Astrocyte (in vitro differentiated cells and primary cell): Measurements from ENCODE around the gene DBF4B. TPM values are rescaled to one million over a fixed set of nuclear protein-coding genes. Genes with fewer than 3 reads are reported as not detected.

Source experiments
- DNase-seq: peaks from one replicate; pipeline ENCODE4 v3.0.0-alpha.2; 2010; ENCODE audit warnings: low read depth
- FAIRE-seq: peaks from 2 replicates; lab custom pipeline; 2011; peaks lifted over from hg19 to GRCh38; lab: Jason Lieb, UNC
- H2AFZ ChIP-seq: 2 replicates; pipeline ENCODE4 v1.6.0; 2012; ENCODE audit warnings: low read depth, low read length, inconsistent platforms
- H3K27ac ChIP-seq: 2 replicates; pipeline ENCODE4 v1.5.1; 2011; ENCODE audit warnings: low read depth, low read length, inconsistent platforms
- H3K27me3 ChIP-seq: 2 replicates; pipeline ENCODE4 v1.6.0; 2011; ENCODE audit warnings: low read length, inconsistent platforms; ENCODE audit not compliant: insufficient read depth
- H3K36me3 ChIP-seq: 2 replicates; pipeline ENCODE4 v1.5.1; 2011; ENCODE audit warnings: low read length, inconsistent platforms; ENCODE audit not compliant: insufficient read depth
- H3K4me1 ChIP-seq: 2 replicates; pipeline ENCODE4 v1.5.1; 2011; ENCODE audit warnings: low read length, inconsistent platforms; ENCODE audit not compliant: insufficient read depth
- H3K4me2 ChIP-seq: 2 replicates; pipeline ENCODE4 v1.6.0; 2012; ENCODE audit warnings: low read length, inconsistent platforms
- H3K4me3 ChIP-seq: 2 replicates; pipeline ENCODE4 v1.5.1; 2011; ENCODE audit warnings: low read depth, mild to moderate bottlenecking, low read length, inconsistent platforms; ENCODE audit not compliant: insufficient read depth
- H3K79me2 ChIP-seq: 2 replicates; pipeline ENCODE4 v1.6.0; 2012; ENCODE audit warnings: mild to moderate bottlenecking, low read length, inconsistent platforms; ENCODE audit not compliant: insufficient read depth
- H3K9ac ChIP-seq: 2 replicates; pipeline ENCODE4 v1.6.0; 2012; ENCODE audit warnings: mild to moderate bottlenecking, low read length, inconsistent platforms
- H3K9me3 ChIP-seq: 2 replicates; pipeline ENCODE4 v1.5.1; 2012; ENCODE audit warnings: low read depth, mild to moderate bottlenecking, low read length, inconsistent platforms; ENCODE audit not compliant: insufficient read depth
- H4K20me1 ChIP-seq: 2 replicates; pipeline ENCODE4 v1.6.0; 2012; ENCODE audit warnings: low read length, inconsistent platforms; ENCODE audit not compliant: insufficient read depth
- H3K27ac Mint-ChIP-seq: one replicate; pipeline ENCODE4 v1.8.0; 2021; ENCODE audit warnings: mild to moderate bottlenecking, mixed read lengths; ENCODE audit not compliant: unreplicated experiment
- H3K27me3 Mint-ChIP-seq: one replicate; pipeline ENCODE4 v1.8.0; 2021; ENCODE audit warnings: low read depth, mixed read lengths; ENCODE audit not compliant: unreplicated experiment
- H3K36me3 Mint-ChIP-seq: one replicate; pipeline ENCODE4 v1.8.0; 2021; ENCODE audit warnings: low read depth, mixed read lengths; ENCODE audit not compliant: unreplicated experiment
- H3K4me1 Mint-ChIP-seq: one replicate; pipeline ENCODE4 v1.8.0; 2021; ENCODE audit warnings: low read depth, mixed read lengths; ENCODE audit not compliant: unreplicated experiment
- H3K4me3 Mint-ChIP-seq: one replicate; pipeline ENCODE4 v1.8.0; 2021; ENCODE audit warnings: mild to moderate bottlenecking, moderate library complexity, mixed read lengths; ENCODE audit not compliant: unreplicated experiment
- H3K9me3 Mint-ChIP-seq: one replicate; pipeline ENCODE4 v1.8.0; 2021; ENCODE audit warnings: mild to moderate bottlenecking, mixed read lengths; ENCODE audit not compliant: unreplicated experiment
- CTCF ChIP-seq: IDR thresholded peaks from 2 replicates; pipeline ENCODE4 v1.5.1; 2011; ENCODE audit warnings: low read depth, mild to moderate bottlenecking, inconsistent platforms, low read length, moderate library complexity; ENCODE audit not compliant: insufficient read depth
- EZH2 ChIP-seq: IDR thresholded peaks from 2 replicates; pipeline ENCODE4 v1.6.1; 2012; ENCODE audit warnings: mild to moderate bottlenecking, low read length, inconsistent platforms; ENCODE audit not compliant: insufficient read depth
- total RNA-seq: library from RNA; stranded (reverse); gene quantifications from 2 replicates; pipeline ENCODE4 v1.2.1, GENCODE V29; 2021

DBF4B gene
- total RNA-seq, 1 donor from 2014 or later, result 9.5 TPM

GRCh38 chr17:44769647-44770084 lies 61.2 kb downstream of the DBF4B start:
- peaks cover 4% of the 10 kb centered on the region for H3K4me1 Mint-ChIP-seq
- Histone ChIP-seq H3K9me3 (no peaks in the 10 kb centered on the region), H3K4me1 (no peaks in the 10 kb centered on the region), H4K20me1 (no peaks in the 10 kb centered on the region), H2AFZ (no peak overlapping the region), H3K27ac (no peak overlapping the region), H3K4me3 (no peak overlapping the region), H3K79me2 (no peaks in the 10 kb centered on the region), H3K36me3 (no peaks in the 10 kb centered on the region), H3K9ac (no peak overlapping the region), H3K27me3 (no peaks in the 10 kb centered on the region), H3K4me2 (no peak overlapping the region)
- no peak overlapping the region for H3K4me3 Mint-ChIP-seq
- H3K27me3 Mint-ChIP-seq, result peaks cover 32% of the 10 kb centered on the region
- no peaks in the 10 kb centered on the region for H3K9me3 Mint-ChIP-seq
- no peak for FAIRE-seq
- no peak overlapping the region for H3K27ac Mint-ChIP-seq
- H3K36me3 Mint-ChIP-seq, result no peaks in the 10 kb centered on the region
- TF ChIP-seq EZH2 (no peak), CTCF (no peak)
- DNase-seq, result no peak

DNA sequence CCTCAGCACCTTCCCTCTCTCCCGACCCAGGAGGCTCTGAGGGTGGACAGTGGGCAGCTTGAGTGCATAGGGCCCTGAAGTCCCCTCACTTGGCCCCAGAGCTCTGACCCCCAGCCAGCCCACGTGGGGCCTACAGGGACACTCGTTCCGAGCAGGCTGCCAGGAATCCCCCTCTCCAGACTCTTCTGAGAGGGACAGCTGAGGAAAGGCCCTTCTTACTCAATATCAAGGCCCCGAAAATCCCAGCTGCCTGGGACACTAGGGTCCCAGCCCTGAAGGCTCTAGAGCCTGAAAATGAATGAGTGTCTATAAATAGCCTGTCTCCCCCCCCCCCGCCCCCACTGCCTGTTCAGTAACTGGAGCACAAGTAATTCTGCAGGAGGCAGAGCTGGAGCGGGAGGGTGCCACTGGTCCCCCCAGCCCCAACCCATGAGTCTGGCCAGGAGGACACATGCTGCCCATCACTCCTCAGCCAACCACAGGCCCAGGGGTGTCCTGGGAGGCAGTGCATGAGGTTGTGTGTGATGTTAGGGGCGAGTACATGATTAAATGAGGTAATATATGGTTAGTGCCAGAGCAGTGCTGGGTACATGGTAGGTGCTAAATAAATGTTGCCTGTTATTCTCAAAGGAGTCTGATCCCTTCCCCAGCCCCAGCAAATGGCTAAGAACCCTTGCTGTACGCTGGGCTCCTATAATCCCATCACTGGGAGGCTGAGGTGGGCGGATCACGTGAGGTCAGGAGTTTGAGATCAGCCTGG lies 61.9 kb downstream of the DBF4B start:
- Histone ChIP-seq H3K79me2 (no peaks in the 10 kb centered on the region), H3K4me3 (no peak overlapping the region), H3K4me1 (peaks cover 5% of the 10 kb centered on the region), H3K36me3 (no peaks in the 10 kb centered on the region), H4K20me1 (no peaks in the 10 kb centered on the region), H3K4me2 (no peak overlapping the region), H3K27me3 (no peaks in the 10 kb centered on the region), H2AFZ (no peak overlapping the region), H3K27ac (no peak overlapping the region), H3K9me3 (no peaks in the 10 kb centered on the region), H3K9ac (no peak overlapping the region)
- no peak overlapping the region for H3K4me3 Mint-ChIP-seq
- H3K27me3 Mint-ChIP-seq, result peaks cover 30% of the 10 kb centered on the region
- no peak overlapping the region for H3K27ac Mint-ChIP-seq
- H3K9me3 Mint-ChIP-seq, result no peaks in the 10 kb centered on the region
- FAIRE-seq (no peak), DNase-seq (no peak)
- peaks cover 4% of the 10 kb centered on the region for H3K4me1 Mint-ChIP-seq
- H3K36me3 Mint-ChIP-seq, result no peaks in the 10 kb centered on the region
- TF ChIP-seq CTCF (no peak), EZH2 (no peak)
